ENCODE results near the gene CAMKK2.
"Not testable (repeated sequence)": the region's sequence is repeated elsewhere in the genome, so short reads cannot be mapped to it uniquely, and the experiment has no call there.

DNA sequence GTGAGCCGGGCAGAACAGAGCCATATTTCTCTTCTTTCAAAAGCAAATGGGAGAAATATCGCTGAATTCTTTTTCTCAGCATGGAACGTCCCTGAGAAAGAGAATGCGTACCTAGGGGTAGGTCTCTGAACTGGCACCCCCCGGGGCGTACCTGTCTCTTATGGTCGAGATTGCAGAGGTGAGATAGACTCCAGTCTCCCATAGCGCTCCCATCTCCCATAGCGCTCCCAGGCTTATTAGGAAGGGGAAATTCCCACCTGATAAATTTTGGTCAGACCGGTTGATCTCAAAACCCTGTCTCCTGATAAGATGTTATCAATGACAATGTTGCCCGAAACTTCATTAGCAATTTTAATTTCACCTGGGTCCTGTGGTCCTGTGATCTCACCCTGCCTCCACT lies 16.0 kb downstream of the CAMKK2 start:
- TF ChIP-seq EZH2phosphoT487 (IDR thresholded peaks at IDR 0.05; ENCODE audit: insufficient read depth, low read depth); EZH2 (IDR thresholded peaks at IDR 0.05; ENCODE audit: insufficient read depth, poor library complexity, severe bottlenecking): not testable (repeated sequence)
